ENCODE data around the gene COX4I2. TPM values are rescaled to one million over a fixed set of nuclear protein-coding genes. Genes with fewer than 3 reads are reported as not detected.

COX4I2 gene
- total RNA-seq, 4 donors from 2014 or later = 0.83 to 3.1 (median 2.6) TPM; not detected in 1

DNA sequence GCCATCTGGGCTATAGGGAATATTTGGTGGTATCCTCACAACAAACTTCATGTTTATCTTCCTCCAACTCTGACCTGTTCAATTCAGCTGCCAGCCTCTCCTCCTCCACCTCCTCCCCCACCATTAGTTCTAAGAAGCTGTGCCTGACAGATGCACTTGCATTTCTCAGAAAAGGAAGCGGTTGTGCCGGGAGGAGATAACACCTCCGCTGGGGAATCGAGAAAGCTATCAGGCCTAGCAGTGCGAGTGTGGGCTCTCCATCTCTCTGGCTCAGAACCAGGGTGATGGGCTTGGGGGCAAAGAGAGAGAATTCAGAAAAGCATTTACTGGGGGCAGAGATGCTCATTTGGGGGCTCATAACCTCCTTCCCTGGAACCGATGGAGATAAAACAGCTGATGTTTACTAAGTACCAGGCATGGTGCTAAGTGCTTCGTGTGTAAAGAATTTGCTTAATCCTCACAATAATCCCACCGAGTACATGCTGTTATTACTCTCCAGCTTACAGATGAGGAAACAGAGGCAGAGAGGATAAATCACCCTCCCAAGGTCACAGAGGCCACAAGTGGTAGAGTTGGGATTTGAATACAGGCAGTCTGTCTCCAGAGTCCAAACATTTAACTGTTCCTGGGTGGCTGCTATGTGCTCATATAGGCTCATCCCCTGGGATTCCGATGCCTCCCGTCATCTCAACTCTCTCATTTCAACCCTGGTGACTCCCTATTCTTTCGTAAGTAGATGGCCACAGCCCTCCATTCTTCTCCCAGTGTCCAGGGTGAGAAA is 38.3 kb downstream of the COX4I2 start:
- peak overlapping the region in 3 of 4 donors; percentile 0 to 25 (median 21) for H3K4me3 ChIP-seq
- H3K9me3 ChIP-seq = no peaks in the 10 kb centered on the region
- peak overlapping the region; percentile 62 to 86 (median 82) for H3K27ac ChIP-seq
- no peak for DNase-seq
- TF ChIP-seq POLR2A (IDR thresholded peaks at IDR 0.05) = no peak
- TF ChIP-seq, protein P1, sequence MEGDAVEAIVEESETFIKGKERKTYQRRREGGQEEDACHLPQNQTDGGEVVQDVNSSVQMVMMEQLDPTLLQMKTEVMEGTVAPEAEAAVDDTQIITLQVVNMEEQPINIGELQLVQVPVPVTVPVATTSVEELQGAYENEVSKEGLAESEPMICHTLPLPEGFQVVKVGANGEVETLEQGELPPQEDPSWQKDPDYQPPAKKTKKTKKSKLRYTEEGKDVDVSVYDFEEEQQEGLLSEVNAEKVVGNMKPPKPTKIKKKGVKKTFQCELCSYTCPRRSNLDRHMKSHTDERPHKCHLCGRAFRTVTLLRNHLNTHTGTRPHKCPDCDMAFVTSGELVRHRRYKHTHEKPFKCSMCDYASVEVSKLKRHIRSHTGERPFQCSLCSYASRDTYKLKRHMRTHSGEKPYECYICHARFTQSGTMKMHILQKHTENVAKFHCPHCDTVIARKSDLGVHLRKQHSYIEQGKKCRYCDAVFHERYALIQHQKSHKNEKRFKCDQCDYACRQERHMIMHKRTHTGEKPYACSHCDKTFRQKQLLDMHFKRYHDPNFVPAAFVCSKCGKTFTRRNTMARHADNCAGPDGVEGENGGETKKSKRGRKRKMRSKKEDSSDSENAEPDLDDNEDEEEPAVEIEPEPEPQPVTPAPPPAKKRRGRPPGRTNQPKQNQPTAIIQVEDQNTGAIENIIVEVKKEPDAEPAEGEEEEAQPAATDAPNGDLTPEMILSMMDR (IDR thresholded peaks at IDR 0.05) = no peak
- WGBS, 2 donors = 54 to 61% methylated on average over 8 to 11 of the region's 11 CpGs
- intact Hi-C loops (cut with DNase I) = no loop called here
- H3K27me3 ChIP-seq = no peaks in the 10 kb centered on the region
- peaks cover 17 to 98% (median 75%) of the 10 kb centered on the region in 3 donors for H3K4me1 ChIP-seq
- H3K36me3 ChIP-seq = peaks cover 0 to 50% (median 0%) of the 10 kb centered on the region in 3 donors

DNA sequence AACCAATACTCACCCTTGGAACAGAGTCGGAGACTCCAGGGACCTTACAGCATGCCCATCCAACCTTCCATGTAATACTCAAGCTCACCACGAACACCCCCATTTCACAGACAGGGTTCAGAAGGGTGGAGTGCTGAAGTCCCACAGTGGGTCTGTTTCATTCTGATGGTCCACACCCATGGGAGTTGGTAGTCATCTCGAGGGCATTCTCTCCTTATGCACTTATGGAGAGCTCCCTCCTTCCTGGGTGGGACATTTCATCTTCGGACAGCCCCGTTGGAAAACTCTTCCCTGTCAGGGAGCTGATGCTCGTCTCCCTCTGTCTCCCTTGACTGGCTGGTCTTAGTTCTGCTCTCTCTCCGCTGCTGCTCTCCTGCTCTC is 38.9 kb downstream of the COX4I2 start:
- H3K27me3 ChIP-seq = no peaks in the 10 kb centered on the region
- 82 to 91% methylated on average over 7 of the region's 7 CpGs for WGBS, 2 donors
- peaks cover 15 to 98% (median 74%) of the 10 kb centered on the region in 3 donors for H3K4me1 ChIP-seq
- H3K9me3 ChIP-seq = no peaks in the 10 kb centered on the region
- H3K36me3 ChIP-seq = peaks cover 0 to 56% (median 0%) of the 10 kb centered on the region in 3 donors
- no peak overlapping the region for H3K4me3 ChIP-seq
- no peak for TF ChIP-seq POLR2A (IDR thresholded peaks at IDR 0.05)
- no peak for DNase-seq
- peak overlapping the region; percentile 62 to 86 (median 82) for H3K27ac ChIP-seq
- intact Hi-C loops (cut with DNase I) = no loop called here

DNA sequence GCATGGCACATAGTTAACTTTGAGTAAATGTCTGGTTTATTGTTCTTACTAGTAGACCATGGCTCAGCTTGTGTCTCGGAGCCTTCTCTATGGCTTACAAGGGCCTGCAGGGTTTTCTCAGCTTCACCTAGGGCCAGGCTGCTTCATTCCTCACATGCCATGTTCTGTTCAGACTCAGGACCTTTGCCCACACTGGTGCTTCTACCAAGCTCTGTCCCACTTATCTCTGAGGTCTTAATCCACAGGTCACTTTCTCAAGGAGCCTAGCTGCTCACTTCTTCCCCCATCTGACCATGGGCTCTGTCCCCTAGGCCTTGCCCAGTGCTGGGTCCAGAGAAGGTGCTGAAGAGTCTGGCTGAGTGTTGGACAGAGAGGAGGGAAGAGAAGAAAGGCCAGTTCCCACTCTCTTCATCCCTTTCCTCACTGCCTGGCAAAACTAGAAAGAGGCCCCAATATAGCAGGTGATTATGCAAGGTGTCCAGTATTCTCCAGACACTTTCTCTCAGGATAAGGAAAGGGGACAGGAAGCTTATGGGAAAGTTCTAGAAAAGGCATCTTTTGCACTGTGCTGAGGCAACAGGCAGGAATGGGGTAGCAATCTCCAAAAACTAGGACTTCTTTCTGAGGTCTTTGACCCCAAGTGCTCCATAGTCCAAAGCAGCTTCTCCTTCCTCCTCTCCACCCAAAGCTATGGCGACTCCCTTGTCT is 40.0 kb downstream of the COX4I2 start:
- WGBS, 2 donors = 100% methylated on average over 1 of the region's 2 CpGs
- no peaks in the 10 kb centered on the region for H3K9me3 ChIP-seq
- no peak overlapping the region for H3K4me3 ChIP-seq
- TF ChIP-seq POLR2A (IDR thresholded peaks at IDR 0.05) = no peak
- TF ChIP-seq, protein P1 (IDR thresholded peaks at IDR 0.05) = no peak
- no peaks in the 10 kb centered on the region for H3K27me3 ChIP-seq
- DNase-seq = no peak
- peak overlapping the region in 3 of 4 donors; percentile 7 to 79 (median 36) for H3K27ac ChIP-seq
- intact Hi-C loops (cut with DNase I) = no loop called here
- H3K4me1 ChIP-seq = peaks cover 15 to 99% (median 65%) of the 10 kb centered on the region in 3 donors
- H3K36me3 ChIP-seq = peaks cover 0 to 61% (median 0%) of the 10 kb centered on the region in 3 donors

DNA sequence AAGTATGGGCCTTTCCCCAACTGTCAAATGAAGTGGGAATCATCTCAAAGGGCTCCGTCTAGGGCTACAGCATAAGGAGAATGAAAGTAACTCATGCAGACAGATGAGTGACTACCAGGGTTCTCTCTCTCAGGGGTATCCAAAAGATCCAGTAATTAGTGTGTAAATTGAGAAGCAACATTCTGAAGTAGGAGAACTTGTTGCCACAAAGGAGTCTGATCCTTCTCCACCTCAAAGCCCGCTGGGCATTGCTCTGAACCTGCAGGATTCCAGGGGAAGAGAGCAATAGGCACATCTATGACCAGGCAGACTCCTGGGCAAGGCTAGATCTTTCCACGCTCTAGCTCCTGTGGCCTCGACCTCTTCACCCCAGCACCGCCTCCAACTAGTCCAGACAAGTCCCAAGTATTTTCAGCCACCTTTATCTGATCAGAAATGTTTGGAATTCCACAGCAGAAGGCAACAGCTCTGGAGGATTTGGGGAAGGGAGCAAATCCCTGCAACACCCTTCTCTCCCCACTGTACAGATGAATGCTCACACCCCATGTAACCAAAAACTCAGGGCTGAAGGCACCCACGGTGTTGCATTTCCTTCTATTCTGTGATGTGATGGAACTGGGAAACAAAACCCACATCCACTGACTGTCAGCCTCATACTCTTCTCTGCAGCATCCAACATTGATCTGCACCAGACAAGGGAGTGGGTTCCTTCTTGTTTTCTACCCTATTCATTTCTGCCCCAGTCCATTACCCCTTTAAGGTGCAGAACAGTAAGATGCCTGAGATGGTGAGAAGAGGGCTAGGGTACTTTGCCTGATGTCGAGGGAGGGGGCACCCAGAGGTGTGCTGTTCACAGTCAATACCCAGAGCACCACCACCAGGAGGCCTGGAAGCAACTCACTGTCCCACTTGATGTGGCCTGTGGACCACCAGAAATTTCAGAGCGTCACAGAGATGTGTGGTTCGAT is 41.0 kb downstream of the COX4I2 start:
- H3K36me3 ChIP-seq = peaks cover 0 to 61% (median 0%) of the 10 kb centered on the region in 3 donors
- no peaks in the 10 kb centered on the region for H3K27me3 ChIP-seq
- 48 to 65% methylated on average over 4 to 7 of the region's 9 CpGs for WGBS, 2 donors
- intact Hi-C loops (cut with DNase I) = no loop called here
- DNase-seq = no peak
- H3K9me3 ChIP-seq = no peaks in the 10 kb centered on the region
- H3K27ac ChIP-seq = peak overlapping the region in 2 of 4 donors; percentile 8 to 36
- TF ChIP-seq, protein P1 (IDR thresholded peaks at IDR 0.05) = no peak
- TF ChIP-seq POLR2A (IDR thresholded peaks at IDR 0.05) = no peak
- no peak overlapping the region for H3K4me3 ChIP-seq
- peaks cover 15 to 96% (median 62%) of the 10 kb centered on the region in 3 donors for H3K4me1 ChIP-seq
